Chondrocyte (in vitro differentiated cells): ENCODE data around the gene TIFAB. TPM values are rescaled to one million over a fixed set of nuclear protein-coding genes. Genes with fewer than 3 reads are reported as not detected.
A peak's percentile ranks its signal among the peaks of the same experiment; 100 is the strongest.

Experiments used
- DNase-seq: peaks from one replicate; pipeline ENCODE4 v3.0.0; 2021; ENCODE audit warnings: mixed read lengths, low spot score
- H3K27ac Mint-ChIP-seq: one replicate; pipeline ENCODE4 v1.8.0; 2021; ENCODE audit warnings: mild to moderate bottlenecking, moderate library complexity, mixed read lengths; ENCODE audit not compliant: unreplicated experiment
- H3K27me3 Mint-ChIP-seq: 2 replicates; pipeline ENCODE4 v1.8.0; 2021; ENCODE audit warnings: low read depth, mixed read lengths
- H3K36me3 Mint-ChIP-seq: 2 replicates; pipeline ENCODE4 v1.8.0; 2021; ENCODE audit warnings: low read depth, mixed read lengths
- H3K4me1 Mint-ChIP-seq: 2 replicates; pipeline ENCODE4 v1.8.0; 2021; ENCODE audit warnings: low read depth, mild to moderate bottlenecking, mixed read lengths
- H3K4me3 Mint-ChIP-seq: one replicate; pipeline ENCODE4 v1.8.0; 2021; ENCODE audit warnings: mild to moderate bottlenecking, moderate library complexity, mixed read lengths; ENCODE audit not compliant: unreplicated experiment
- H3K9me3 Mint-ChIP-seq: 2 replicates; pipeline ENCODE4 v1.8.0; 2021; ENCODE audit warnings: low read depth, mixed read lengths
- total RNA-seq: library from RNA; stranded (reverse); gene quantifications from 3 replicates; pipeline ENCODE4 v1.2.1, GENCODE V29; 2021
- TF ChIP-seq, protein P1 (sequence below): fragments of 200-600 bp; sonication (generic); IDR thresholded peaks from 2 replicates; pipeline ENCODE4 v1.5.0; 2021; ENCODE audit warnings: antibody characterized with exemption, mild to moderate bottlenecking, moderate library complexity

TIFAB gene
- total RNA-seq, 1 donor from 2014 or later, result not detected

DNA sequence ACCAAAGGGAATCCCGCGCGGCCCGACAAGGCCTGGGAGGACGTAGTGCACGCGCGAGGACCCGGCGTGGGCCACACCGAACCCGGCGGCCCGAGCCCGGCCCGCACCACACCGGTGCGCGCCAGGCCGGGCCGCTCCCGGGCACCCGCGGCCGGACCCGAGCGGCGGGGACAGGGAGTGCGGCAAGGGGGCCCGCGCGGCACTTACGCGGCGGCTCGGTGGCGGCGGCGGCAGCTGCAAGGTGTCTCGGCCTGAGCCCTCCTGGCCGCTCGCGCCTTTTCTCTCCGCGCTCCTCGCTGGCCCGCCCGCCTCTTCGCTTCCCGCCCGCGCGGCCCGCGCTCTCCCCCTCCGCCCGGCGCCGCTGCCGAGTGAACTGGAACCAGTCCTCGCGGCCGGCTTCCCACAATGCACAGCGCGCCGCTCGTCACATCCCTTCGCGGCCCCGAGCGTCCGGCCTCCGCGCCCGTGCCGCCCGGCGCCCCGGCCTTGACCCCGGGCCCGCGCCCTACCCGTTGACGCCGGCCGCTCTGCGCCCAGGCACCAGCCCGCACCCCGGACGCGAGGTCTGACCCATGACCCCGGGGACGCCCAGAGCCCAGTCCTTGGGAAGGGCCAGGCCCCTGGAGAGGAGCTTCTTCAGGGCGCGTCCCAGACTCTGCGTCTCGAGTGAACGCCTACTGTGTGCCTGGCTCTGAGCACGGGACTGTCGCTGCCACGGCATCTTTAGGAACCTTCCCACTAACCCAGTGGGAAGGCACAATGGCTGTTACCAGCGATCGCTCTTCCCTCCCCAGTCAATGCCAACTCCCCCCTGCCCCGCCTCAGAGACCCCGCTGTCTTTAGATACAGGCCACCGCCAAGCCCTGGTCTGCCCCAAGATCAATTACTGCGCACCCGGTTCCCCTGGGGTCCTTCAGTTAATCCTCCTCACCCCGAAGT, 53.0 kb downstream of the TIFAB start, which contains the start of gene MACROH2A1:
MACROH2A1 (minus strand) TSS at position 377 of the 939 bp plus-strand sequence. CDS start 10,138 bp downstream, outside the sequence.
- Mint-ChIP-seq H3K36me3 (no peaks in the 10 kb centered on the region), H3K27me3 (no peaks in the 10 kb centered on the region), H3K9me3 (no peaks in the 10 kb centered on the region), H3K4me1 (peaks cover 51% of the 10 kb centered on the region), H3K27ac (peak within 1 kb of the TSS; percentile 89), H3K4me3 (peak within 1 kb of the TSS; percentile 82)
- TF ChIP-seq, protein P1, sequence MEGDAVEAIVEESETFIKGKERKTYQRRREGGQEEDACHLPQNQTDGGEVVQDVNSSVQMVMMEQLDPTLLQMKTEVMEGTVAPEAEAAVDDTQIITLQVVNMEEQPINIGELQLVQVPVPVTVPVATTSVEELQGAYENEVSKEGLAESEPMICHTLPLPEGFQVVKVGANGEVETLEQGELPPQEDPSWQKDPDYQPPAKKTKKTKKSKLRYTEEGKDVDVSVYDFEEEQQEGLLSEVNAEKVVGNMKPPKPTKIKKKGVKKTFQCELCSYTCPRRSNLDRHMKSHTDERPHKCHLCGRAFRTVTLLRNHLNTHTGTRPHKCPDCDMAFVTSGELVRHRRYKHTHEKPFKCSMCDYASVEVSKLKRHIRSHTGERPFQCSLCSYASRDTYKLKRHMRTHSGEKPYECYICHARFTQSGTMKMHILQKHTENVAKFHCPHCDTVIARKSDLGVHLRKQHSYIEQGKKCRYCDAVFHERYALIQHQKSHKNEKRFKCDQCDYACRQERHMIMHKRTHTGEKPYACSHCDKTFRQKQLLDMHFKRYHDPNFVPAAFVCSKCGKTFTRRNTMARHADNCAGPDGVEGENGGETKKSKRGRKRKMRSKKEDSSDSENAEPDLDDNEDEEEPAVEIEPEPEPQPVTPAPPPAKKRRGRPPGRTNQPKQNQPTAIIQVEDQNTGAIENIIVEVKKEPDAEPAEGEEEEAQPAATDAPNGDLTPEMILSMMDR, result peak; percentile 23
- DNase-seq, result no peak

DNA sequence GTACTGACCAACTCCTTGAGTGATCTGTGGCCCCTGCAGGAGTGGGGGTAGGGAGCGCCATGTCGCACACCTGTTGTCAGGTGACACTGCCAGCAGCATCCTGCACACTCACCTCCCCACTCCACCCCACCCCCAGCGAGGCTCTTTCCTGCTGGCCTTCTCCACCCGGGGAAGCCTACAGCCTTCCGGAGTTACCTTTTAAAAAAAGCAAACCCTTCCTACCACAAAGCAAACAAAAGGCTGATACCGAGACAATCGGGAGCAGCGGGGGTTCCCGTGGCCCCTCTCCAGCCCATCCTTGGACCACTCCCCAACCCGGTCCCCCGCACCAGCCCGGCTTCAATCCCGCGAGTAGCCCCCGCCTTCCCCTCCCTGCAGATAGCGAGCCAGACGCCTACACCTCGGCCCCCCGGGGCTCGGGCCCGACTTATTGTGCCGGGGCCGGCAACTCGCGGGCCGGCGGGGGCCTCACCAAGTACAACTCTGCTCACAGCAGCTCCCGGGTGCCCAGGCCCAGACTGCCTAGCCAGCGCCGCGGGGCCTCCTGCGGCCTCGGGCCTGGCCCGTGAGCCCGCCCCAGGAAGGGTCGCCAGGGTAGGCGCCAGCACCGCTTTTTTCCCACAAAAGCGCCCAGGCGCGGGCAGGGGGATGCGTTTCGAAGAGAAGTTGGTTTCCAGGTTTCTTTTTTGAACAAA, 53.8 kb downstream of the TIFAB start:
- Mint-ChIP-seq H3K27me3 (no peaks in the 10 kb centered on the region), H3K27ac (peak overlapping the region; percentile 74), H3K4me3 (peak overlapping the region; percentile 82), H3K4me1 (peaks cover 59% of the 10 kb centered on the region), H3K36me3 (no peaks in the 10 kb centered on the region), H3K9me3 (no peaks in the 10 kb centered on the region)
- TF ChIP-seq, protein P1, result no peak
- DNase-seq, result no peak

Other genes with a start within 250 kb of the TIFAB start
- 100 to 142 TPM (median 102 TPM) in 3 replicates for gene MACROH2A1, start 53.1 kb downstream of the TIFAB start, total RNA-seq
- not detected in 3 replicates for gene DCANP1, start 5.0 kb downstream of the TIFAB start, total RNA-seq
- gene NEUROG1, start 83.6 kb upstream of the TIFAB start, total RNA-seq, result not detected in 3 replicates
- gene CXCL14, start 126.6 kb upstream of the TIFAB start, total RNA-seq, result 0.21 TPM in 1 of 3 replicates, not detected in the others